ENCODE data around the gene NPY4R2. TPM values are rescaled to one million over a fixed set of nuclear protein-coding genes. Genes with fewer than 3 reads are reported as not detected.
"Not testable (repeated sequence)": the region's sequence is repeated elsewhere in the genome, so short reads cannot be mapped to it uniquely, and the experiment has no call there.

The NPY4R2 gene
- total and polyA plus RNA-seq, 10 donors, result not detected

DNA sequence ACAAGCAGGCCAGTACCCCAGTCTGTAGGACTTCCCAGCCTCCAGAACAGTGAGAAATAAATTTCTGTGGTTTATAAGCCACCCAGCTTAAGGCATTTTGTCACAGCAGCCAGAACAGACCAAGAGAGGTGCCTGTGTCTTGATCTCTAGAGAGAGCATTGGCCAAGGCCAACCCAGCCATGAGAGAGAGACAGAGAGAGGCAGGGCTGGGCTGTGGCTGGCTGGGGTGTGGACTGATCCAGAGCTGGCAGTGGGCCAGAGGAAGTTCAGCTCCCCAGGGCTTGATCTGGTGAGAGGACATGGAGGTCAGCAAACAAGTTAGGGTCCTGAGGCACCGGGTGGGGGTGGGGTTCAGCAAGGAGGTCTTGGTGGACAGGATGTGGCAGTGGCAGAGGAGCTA, 14.4 kb downstream of the NPY4R2 start:
- no CpG with 5 or more reads among the region's 1 CpG for WGBS, 5 donors
- H3K36me3 ChIP-seq; H3K27me3 ChIP-seq (replicated peaks in 1 of 7); intact Hi-C loops (cut with DNase I; ENCODE audit: low total_unique reads); DNase-seq; H3K27ac ChIP-seq; H3K4me1 ChIP-seq; H3K9me3 ChIP-seq; H3K4me3 ChIP-seq: not testable (repeated sequence)

DNA sequence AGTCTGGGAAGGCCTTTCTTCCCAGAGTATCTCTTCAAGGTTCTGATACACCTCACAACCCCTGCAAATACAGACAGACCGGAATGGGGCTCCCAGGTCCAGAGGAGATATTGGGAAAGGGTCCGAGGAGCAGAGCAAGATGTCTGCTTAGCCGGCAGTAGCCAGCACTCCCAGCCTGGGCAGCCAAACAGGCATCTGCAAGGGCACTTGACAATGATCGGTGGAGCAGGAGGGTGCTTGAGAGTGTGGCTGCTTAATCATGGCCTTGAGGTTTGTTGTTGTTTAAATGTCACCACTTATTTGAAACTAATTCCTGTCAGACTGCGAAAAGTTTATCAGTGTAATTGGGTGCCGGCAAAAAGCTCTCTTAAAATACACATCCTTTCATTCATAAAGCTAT, 15.0 kb downstream of the NPY4R2 start:
- H3K27me3 ChIP-seq (replicated peaks in 1 of 7); DNase-seq; intact Hi-C loops (cut with DNase I; ENCODE audit: low total_unique reads); H3K4me3 ChIP-seq; H3K4me1 ChIP-seq; H3K9me3 ChIP-seq; H3K27ac ChIP-seq; H3K36me3 ChIP-seq: not testable (repeated sequence)
- WGBS, 5 donors, result 80% methylated on average over 2 of the region's 6 CpGs; no CpG with 5 or more reads in 4 of the 5 donors

DNA sequence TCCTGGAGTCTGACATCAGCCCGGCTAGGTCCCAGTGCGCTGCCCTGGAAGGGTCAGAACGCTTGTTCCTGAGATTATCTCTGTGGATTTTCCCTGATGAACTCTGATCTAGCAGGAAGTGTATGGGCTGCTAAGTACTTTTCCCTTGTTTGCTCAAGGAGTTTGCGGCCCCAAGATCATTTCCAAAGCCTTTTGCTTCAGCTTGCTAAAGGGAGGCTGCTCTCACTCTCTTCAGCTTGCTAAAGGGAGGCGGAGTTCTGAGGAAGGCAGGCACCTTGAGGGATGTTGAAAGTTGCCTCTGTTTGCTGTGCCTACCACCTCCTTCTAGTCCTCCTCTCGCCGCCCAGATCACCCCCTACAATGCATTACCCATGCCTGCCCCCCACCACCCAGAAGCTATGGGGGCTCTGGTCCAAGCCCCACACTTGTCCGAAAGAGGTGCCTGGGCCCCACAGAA, 18.3 kb downstream of the NPY4R2 start:
- H3K9me3 ChIP-seq; H3K4me3 ChIP-seq; H3K36me3 ChIP-seq; H3K4me1 ChIP-seq; H3K27ac ChIP-seq; intact Hi-C loops (cut with DNase I; ENCODE audit: low total_unique reads); H3K27me3 ChIP-seq (replicated peaks in 1 of 7): not testable (repeated sequence)
- 87 to 100% (median 92%) methylated on average over 4 to 7 of the region's 8 CpGs for WGBS, 5 donors
- DNase-seq, result peak; percentile 27

DNA sequence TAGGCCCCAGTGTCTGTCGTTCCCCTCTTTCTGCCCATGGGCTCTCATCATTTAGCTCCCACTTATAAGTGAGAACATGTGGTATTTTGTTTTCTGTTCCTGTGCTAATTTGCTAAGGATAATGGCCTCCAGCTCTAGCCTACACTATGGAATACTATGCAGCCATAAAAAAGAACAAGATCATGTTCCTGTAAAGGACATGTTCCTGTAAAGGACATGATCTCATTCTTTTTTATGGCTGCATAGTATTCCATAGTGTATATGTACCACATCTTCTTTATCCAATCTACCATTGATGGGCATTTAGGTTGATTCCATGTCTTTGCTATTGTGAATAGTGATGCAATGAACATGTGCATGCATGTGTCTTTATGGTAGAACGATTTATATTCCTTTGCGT, 19.2 kb downstream of the NPY4R2 start:
- WGBS, 5 donors, result 88 to 92% methylated on average over 1 of the region's 3 CpGs; no CpG with 5 or more reads in 3 of the 5 donors

DNA sequence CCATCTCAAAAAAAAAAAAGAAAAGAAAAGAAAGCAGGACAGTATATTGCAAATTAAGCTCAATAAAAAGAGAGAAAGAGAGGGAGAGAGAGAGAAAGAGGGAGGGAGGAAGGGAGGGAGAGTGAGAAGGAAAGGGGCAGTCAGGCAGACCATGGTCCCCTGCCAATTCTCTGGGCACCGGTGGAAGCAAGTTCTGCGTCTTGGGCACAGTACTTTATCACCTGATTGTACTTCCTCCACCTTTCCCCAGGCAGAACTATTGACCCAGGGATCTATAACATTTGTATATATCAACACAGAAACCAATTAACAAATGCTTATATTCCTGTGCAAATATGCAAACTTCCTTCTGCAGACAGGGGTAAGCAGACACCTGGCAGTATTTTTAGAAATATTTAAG, 22.4 kb downstream of the NPY4R2 start:
- H3K27ac ChIP-seq; intact Hi-C loops (cut with DNase I; ENCODE audit: low total_unique reads); DNase-seq; H3K4me1 ChIP-seq; H3K27me3 ChIP-seq (replicated peaks in 1 of 7); H3K4me3 ChIP-seq; H3K36me3 ChIP-seq; H3K9me3 ChIP-seq: not testable (repeated sequence)
- 39 to 74% (median 55%) methylated on average over 2 of the region's 2 CpGs; no CpG with 5 or more reads in 1 of the 5 donors for WGBS, 5 donors

More for the DNA sequence above, 19.2 kb downstream of the NPY4R2 start:
- H3K27me3 ChIP-seq (replicated peaks in 1 of 7); H3K36me3 ChIP-seq; DNase-seq; H3K9me3 ChIP-seq; H3K27ac ChIP-seq; H3K4me1 ChIP-seq; intact Hi-C loops (cut with DNase I; ENCODE audit: low total_unique reads); H3K4me3 ChIP-seq: not testable (repeated sequence)

DNA sequence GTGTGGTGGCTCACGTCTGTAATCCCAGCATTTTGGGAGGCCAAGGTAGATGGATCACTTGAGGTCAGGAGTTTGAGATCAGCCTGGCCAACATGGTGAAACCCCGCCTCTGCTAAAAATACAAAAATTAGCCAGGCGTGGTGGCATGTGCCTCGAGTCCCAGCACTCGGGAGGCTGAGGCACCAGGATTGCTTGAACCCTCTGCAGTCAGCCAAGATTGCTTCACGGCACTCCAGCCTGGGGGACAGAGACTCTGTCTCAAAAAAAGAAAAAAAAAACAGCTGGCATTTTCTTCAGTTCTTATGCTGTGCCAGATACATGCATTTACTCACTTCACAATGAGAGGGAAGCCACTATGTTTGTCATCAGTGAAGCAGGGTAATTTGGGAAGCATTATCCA, 22.9 kb downstream of the NPY4R2 start:
- H3K9me3 ChIP-seq; H3K27ac ChIP-seq; H3K4me1 ChIP-seq; H3K27me3 ChIP-seq (replicated peaks in 1 of 7); H3K4me3 ChIP-seq; H3K36me3 ChIP-seq; intact Hi-C loops (cut with DNase I; ENCODE audit: low total_unique reads): not testable (repeated sequence)
- peak; percentile 37 for DNase-seq
- whole genome bisulfite sequencing, 5 donors, result 72 to 87% (median 77%) methylated on average over 5 to 6 of the region's 6 CpGs

DNA sequence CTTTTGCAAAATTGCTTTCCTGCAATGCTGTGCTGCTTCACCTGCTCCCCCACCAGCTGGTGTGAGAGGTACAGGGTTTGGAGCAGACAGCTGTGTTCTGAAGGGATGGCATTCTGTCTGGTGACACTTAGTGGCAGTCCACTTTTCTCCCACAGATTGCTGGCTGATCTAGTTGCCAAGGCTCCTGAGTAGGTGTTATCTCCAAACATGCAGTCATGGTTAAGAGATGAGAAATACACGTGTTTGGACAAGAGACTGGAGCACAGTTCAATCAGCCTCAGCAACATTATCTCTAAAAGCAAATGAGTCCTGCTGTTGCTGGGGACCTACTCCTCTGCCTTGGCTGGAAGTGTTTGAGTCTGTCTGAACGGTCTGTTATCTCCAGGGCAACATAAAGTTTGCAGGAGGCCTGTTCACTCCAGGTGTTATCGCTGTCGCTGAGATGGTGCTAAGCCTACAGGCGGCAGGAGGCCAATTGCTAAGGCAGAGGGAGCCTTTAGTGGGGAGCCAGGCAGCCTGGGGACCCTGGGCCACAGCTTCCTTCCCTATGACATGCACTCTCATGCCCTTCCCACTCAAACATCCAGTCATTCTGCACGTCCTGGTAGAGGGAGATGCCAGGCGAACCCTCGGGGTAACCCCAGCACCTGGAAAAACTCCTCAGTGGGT, 24.0 kb downstream of the NPY4R2 start:
- H3K4me3 ChIP-seq; H3K27me3 ChIP-seq (replicated peaks in 1 of 7); H3K4me1 ChIP-seq; H3K27ac ChIP-seq; intact Hi-C loops (cut with DNase I; ENCODE audit: low total_unique reads); H3K9me3 ChIP-seq; H3K36me3 ChIP-seq: not testable (repeated sequence)
- WGBS, 5 donors, result 80 to 90% (median 88%) methylated on average over 1 to 4 of the region's 8 CpGs; no CpG with 5 or more reads in 1 of the 5 donors
- peak; percentile 19 for DNase-seq

DNA sequence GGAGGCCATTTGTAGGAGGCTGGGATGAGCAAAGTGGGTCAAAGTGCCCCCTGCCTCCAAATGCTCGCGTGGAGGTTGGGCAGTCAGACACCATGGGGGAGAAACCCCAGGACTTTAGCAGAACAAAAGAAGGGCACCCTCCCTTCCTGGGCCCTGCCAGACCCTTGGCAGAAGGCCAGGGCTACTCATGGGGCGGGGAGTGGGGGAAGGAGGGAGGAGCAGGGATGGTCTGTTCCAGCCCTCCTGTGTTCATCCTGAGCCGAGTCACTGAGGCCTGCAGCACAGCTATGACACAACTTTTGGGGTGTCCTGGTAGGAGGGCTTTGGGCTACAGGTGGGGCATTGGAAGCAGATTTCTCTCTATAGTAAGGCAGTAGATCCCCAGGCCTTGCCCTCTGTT, 24.9 kb downstream of the NPY4R2 start:
- H3K27me3 ChIP-seq (replicated peaks in 1 of 7); H3K9me3 ChIP-seq; H3K4me1 ChIP-seq; H3K36me3 ChIP-seq; H3K4me3 ChIP-seq; intact Hi-C loops (cut with DNase I; ENCODE audit: low total_unique reads); H3K27ac ChIP-seq: not testable (repeated sequence)
- 100% methylated on average over 1 of the region's 4 CpGs; no CpG with 5 or more reads in 3 of the 5 donors for WGBS, 5 donors
- peak; percentile 13 for DNase-seq

DNA sequence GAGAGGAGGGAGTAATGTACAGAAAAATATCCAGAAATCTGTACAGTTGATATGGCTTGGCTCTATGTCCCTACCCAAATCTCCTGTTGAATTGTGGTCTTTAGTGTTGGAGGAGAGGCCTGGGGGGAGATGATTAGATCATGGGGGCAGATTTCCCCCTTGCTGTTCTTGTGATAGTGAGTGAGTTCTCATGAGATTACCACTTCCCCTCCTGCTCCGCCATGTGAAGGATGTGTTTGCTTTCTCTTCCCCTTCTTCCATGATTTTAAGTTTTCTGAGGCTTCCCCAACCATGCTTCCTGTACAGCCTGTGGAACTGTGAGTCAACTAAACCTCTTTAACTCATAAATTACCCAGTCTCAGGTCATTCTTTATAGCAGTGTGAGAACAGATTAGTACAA, 29.0 kb downstream of the NPY4R2 start:
- H3K36me3 ChIP-seq; H3K4me1 ChIP-seq; DNase-seq; intact Hi-C loops (cut with DNase I; ENCODE audit: low total_unique reads); H3K4me3 ChIP-seq; H3K27me3 ChIP-seq (replicated peaks in 1 of 7); H3K9me3 ChIP-seq; H3K27ac ChIP-seq: not testable (repeated sequence)
- WGBS, 5 donors, result 24 to 54% (median 32%) methylated on average over 1 of the region's 1 CpG

DNA sequence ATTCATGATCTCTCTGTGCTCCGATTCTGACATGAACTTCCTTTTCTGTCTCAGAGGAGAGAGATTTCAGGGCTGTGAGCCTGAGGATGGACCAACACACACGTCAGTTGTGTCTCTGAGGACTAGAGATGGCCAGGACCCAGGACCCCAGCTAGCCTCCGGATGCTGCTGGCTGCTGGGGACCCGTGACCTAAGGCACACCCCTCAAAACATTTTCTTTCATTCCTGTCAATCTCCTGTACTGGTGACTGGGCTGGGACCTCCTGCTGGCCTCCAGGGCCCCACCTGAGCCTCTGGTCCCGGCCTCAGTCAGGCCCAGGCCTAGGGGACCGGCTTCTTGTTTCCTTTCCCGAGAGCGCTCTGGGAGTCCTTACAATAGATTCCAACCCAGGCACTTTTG, 38.7 kb downstream of the NPY4R2 start:
- peak; percentile 37 for DNase-seq
- H3K4me3 ChIP-seq; H3K27ac ChIP-seq; intact Hi-C loops (cut with DNase I; ENCODE audit: low total_unique reads); H3K36me3 ChIP-seq; H3K4me1 ChIP-seq; H3K27me3 ChIP-seq (replicated peaks in 1 of 7); H3K9me3 ChIP-seq: not testable (repeated sequence)
- WGBS, 5 donors, result 80 to 91% (median 83%) methylated on average over 5 to 8 of the region's 8 CpGs

DNA sequence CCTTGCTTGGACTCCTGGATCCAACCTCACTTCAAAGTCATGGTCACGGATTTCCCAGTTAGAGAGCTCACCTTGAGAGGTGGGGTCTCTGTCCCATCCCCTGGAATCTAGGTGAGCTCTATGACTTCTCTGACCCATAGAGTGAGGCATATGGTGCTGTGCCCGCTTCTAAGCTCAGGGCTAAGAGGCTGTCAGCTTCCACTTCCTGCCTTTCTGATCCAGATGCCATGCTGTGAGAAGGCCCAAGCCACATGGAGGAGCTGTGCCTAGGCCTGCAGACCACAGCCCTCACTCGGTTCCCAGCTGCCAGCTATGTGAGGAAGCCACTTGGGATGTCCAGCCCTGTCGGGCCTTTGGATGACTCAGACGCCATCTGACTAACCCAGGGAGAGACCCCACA, 41.2 kb downstream of the NPY4R2 start:
- WGBS, 5 donors, result 78 to 84% (median 81%) methylated on average over 2 to 4 of the region's 5 CpGs; no CpG with 5 or more reads in 1 of the 5 donors
- intact Hi-C loops (cut with DNase I; ENCODE audit: low total_unique reads); H3K36me3 ChIP-seq; H3K4me1 ChIP-seq; H3K4me3 ChIP-seq; H3K27me3 ChIP-seq (replicated peaks in 1 of 7); DNase-seq; H3K27ac ChIP-seq; H3K9me3 ChIP-seq: not testable (repeated sequence)

DNA sequence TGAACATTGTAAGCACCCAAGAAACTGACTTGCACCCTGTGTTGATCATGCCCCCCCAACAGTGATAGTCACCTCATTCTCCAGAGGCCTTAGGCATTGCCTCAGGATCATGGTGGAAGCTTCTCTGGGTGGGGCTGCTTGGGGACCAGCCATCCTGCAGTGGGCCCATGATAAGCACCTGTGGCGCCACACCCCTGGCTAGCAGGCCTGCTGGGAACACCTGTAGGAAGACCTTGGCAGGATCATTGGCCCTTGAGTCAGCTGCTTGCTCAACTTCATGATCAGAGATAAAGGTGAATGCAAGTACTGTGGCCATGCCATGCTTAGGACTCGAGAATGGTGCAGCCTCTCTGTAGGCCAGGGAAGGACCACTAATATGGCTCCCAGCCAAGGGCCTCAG, 42.2 kb downstream of the NPY4R2 start:
- DNase-seq; H3K4me3 ChIP-seq; H3K9me3 ChIP-seq; H3K4me1 ChIP-seq; H3K27ac ChIP-seq; H3K36me3 ChIP-seq; H3K27me3 ChIP-seq (replicated peaks in 1 of 7); intact Hi-C loops (cut with DNase I; ENCODE audit: low total_unique reads): not testable (repeated sequence)
- no CpG with 5 or more reads among the region's 2 CpGs for WGBS, 5 donors

All from spleen (tissue), 11 donors.